T-helper 9 cell (primary cell): ENCODE measurements around the gene PKD2L1.
"Not testable (repeated sequence)": the region's sequence is repeated elsewhere in the genome, so short reads cannot be mapped to it uniquely, and the experiment has no call there.

Experiments used
- DNase-seq: peaks from one replicate; pipeline ENCODE4 v3.0.0-alpha.2; 2020

Gene PKD2L1

GRCh38 chr10:100333661-100334440, 3.8 kb upstream of the PKD2L1 start:
- DNase-seq = no peak

- no peak for DNase-seq
Measured at GRCh38 chr10:100333106-100333505, 3.1 kb upstream of the PKD2L1 start.

- no peak for DNase-seq
Measured at GRCh38 chr10:100328198-100328597, 1.8 kb downstream of the PKD2L1 start.

GRCh38 chr10:100327718-100328009, 2.4 kb downstream of the PKD2L1 start:
- no peak for DNase-seq

GRCh38 chr10:100327007-100327717, 2.9 kb downstream of the PKD2L1 start:
- DNase-seq = no peak

- DNase-seq = no peak
Measured at GRCh38 chr10:100325158-100325557, 4.9 kb downstream of the PKD2L1 start.

GRCh38 chr10:100319707-100320402, 10.2 kb downstream of the PKD2L1 start:
- DNase-seq = no peak

- no peak for DNase-seq
Measured at GRCh38 chr10:100318207-100318606, 11.8 kb downstream of the PKD2L1 start.

- no peak for DNase-seq
Measured at GRCh38 chr10:100315615-100316014, 14.4 kb downstream of the PKD2L1 start.

GRCh38 chr10:100311298-100311697, 18.7 kb downstream of the PKD2L1 start:
- DNase-seq = no peak

GRCh38 chr10:100307684-100308083, 22.3 kb downstream of the PKD2L1 start:
- DNase-seq = no peak

- DNase-seq = no peak
Measured at GRCh38 chr10:100306861-100307260, 23.2 kb downstream of the PKD2L1 start.

GRCh38 chr10:100304414-100304813, 25.6 kb downstream of the PKD2L1 start:
- no peak for DNase-seq

GRCh38 chr10:100303724-100304319, 26.2 kb downstream of the PKD2L1 start:
- DNase-seq = no peak

GRCh38 chr10:100301123-100301522, 28.9 kb downstream of the PKD2L1 start:
- not testable (repeated sequence) for DNase-seq

- DNase-seq = no peak
Measured at GRCh38 chr10:100297242-100297641, 32.8 kb downstream of the PKD2L1 start.

- DNase-seq = no peak
Measured at GRCh38 chr10:100293066-100293465, 37.0 kb downstream of the PKD2L1 start.

GRCh38 chr10:100292300-100292699, 37.7 kb downstream of the PKD2L1 start:
- not testable (repeated sequence) for DNase-seq

GRCh38 chr10:100291356-100291755, 38.7 kb downstream of the PKD2L1 start:
- DNase-seq = no peak

- DNase-seq = no peak
Measured at GRCh38 chr10:100289641-100290040, 40.4 kb downstream of the PKD2L1 start.

GRCh38 chr10:100288196-100288595, 41.8 kb downstream of the PKD2L1 start:
- no peak for DNase-seq

- no peak for DNase-seq
Measured at GRCh38 chr10:100287756-100288155, 42.3 kb downstream of the PKD2L1 start.
